WTC11 (cell line): ENCODE data around the gene TRPV2. TPM values are rescaled to one million over a fixed set of nuclear protein-coding genes. Genes with fewer than 3 reads are reported as not detected.
A peak's percentile ranks its signal among the peaks of the same experiment; 100 is the strongest.

Source experiments
- ATAC-seq: fragments of 200-7000 bp; cut with Tn5 transposase; 2 replicates; pipeline ENCODE4 v1.10.0; 2021; ENCODE audit warnings: mild to moderate bottlenecking, moderate library complexity
- CTCF ChIA-PET: fragments of 300-600 bp; sonication (Branson Sonifier 250); formaldehyde crosslinking; loops from one replicate; lab custom pipeline; 2021; ENCODE audit warnings: antibody characterized with exemption; lab: Charles Lee
- POLR2A ChIA-PET: fragments of 350-600 bp; sonication (Branson Sonifier 250); formaldehyde crosslinking; loops from one replicate; lab custom pipeline; 2021; ENCODE audit warnings: antibody characterized with exemption; lab: Charles Lee
- DNase-seq: peaks from one replicate; pipeline ENCODE4 v3.0.0; 2021; ENCODE audit warnings: low spot score
- H3K27ac Mint-ChIP-seq: 2 replicates; pipeline ENCODE4 v1.8.0; 2021; ENCODE audit warnings: mixed read lengths
- H3K27me3 Mint-ChIP-seq: 2 replicates; pipeline ENCODE4 v1.8.0; 2021; ENCODE audit warnings: low read depth, mild to moderate bottlenecking, moderate library complexity, mixed read lengths
- H3K36me3 Mint-ChIP-seq: 2 replicates; pipeline ENCODE4 v1.8.0; 2021; ENCODE audit warnings: mixed read lengths
- H3K4me1 Mint-ChIP-seq: 2 replicates; pipeline ENCODE4 v1.8.0; 2022; ENCODE audit warnings: mixed read lengths
- H3K4me3 Mint-ChIP-seq: 2 replicates; pipeline ENCODE4 v1.8.0; 2021; ENCODE audit warnings: mild to moderate bottlenecking, moderate library complexity, mixed read lengths
- H3K9me3 Mint-ChIP-seq: 2 replicates; pipeline ENCODE4 v1.8.0; 2021; ENCODE audit warnings: mixed read lengths
- ATF1 ChIP-seq: sonication (generic); formaldehyde crosslinking; IDR thresholded peaks from 2 replicates; pipeline ENCODE4 v1.8.1; 2023; ENCODE audit warnings: mild to moderate bottlenecking, moderate library complexity, missing genetic modification reagents
- ELF4 ChIP-seq: sonication (generic); formaldehyde crosslinking; IDR thresholded peaks from 2 replicates; pipeline ENCODE4 v1.8.1; 2022; ENCODE audit warnings: low read depth, mild to moderate bottlenecking, moderate library complexity, missing genetic modification reagents
- EMX1 ChIP-seq: fragments of 250-450 bp; sonication (Bioruptor Pico); IDR thresholded peaks from 2 replicates; pipeline ENCODE4 v1.8.0; 2021; ENCODE audit warnings: mild to moderate bottlenecking
- NR3C1 ChIP-seq: sonication (generic); formaldehyde crosslinking; conservative IDR thresholded peaks from 2 replicates; pipeline ENCODE4 v1.8.1; 2023; ENCODE audit warnings: low read depth, mild to moderate bottlenecking, missing genetic modification reagents
- PRDM15 ChIP-seq: sonication (generic); formaldehyde crosslinking; IDR thresholded peaks from 2 replicates; pipeline ENCODE4 v1.8.0; 2022; ENCODE audit warnings: missing genetic modification reagents
- SP1 ChIP-seq: sonication (generic); formaldehyde crosslinking; conservative IDR thresholded peaks from 2 replicates; pipeline ENCODE4 v1.8.1; 2022; ENCODE audit warnings: missing genetic modification reagents
- ZNF219 ChIP-seq: sonication (generic); formaldehyde crosslinking; IDR thresholded peaks from 2 replicates; pipeline ENCODE4 v1.8.0; 2023; ENCODE audit warnings: missing genetic modification reagents, mild to moderate bottlenecking, borderline replicate concordance
- ZNF232 ChIP-seq: sonication (generic); formaldehyde crosslinking; IDR thresholded peaks from 2 replicates; pipeline ENCODE4 v1.8.0; 2022; ENCODE audit warnings: mild to moderate bottlenecking, missing genetic modification reagents
- ZNF263 ChIP-seq: sonication (generic); formaldehyde crosslinking; IDR thresholded peaks from 2 replicates; pipeline ENCODE4 v1.8.1; 2022; ENCODE audit warnings: low read depth, mild to moderate bottlenecking, moderate library complexity, missing genetic modification reagents
- ZNF281 ChIP-seq: sonication (generic); formaldehyde crosslinking; IDR thresholded peaks from 2 replicates; pipeline ENCODE4 v1.8.0; 2023; ENCODE audit warnings: mild to moderate bottlenecking, missing genetic modification reagents
- ZNF532 ChIP-seq: fragments of 250-450 bp; sonication (Bioruptor Pico); IDR thresholded peaks from 2 replicates; pipeline ENCODE4 v1.9.0; 2021; ENCODE audit warnings: mild to moderate bottlenecking, borderline replicate concordance
- total RNA-seq: library from RNA; stranded (reverse); gene quantifications from 3 replicates; pipeline ENCODE4 v1.2.3, GENCODE V29; 2021
- TF ChIP-seq, protein P1 (sequence below): sonication (generic); formaldehyde crosslinking; IDR thresholded peaks from 2 replicates; pipeline ENCODE4 v1.8.0; 2022; ENCODE audit warnings: mild to moderate bottlenecking, missing genetic modification reagents
- TF ChIP-seq, protein P2 (sequence below): sonication (generic); formaldehyde crosslinking; IDR thresholded peaks from 2 replicates; pipeline ENCODE4 v1.8.1; 2023; ENCODE audit warnings: mild to moderate bottlenecking, missing genetic modification reagents, moderate library complexity

The TRPV2 gene
- total RNA-seq, 1 experiment from 2014 or later, result 3.5 TPM

DNA sequence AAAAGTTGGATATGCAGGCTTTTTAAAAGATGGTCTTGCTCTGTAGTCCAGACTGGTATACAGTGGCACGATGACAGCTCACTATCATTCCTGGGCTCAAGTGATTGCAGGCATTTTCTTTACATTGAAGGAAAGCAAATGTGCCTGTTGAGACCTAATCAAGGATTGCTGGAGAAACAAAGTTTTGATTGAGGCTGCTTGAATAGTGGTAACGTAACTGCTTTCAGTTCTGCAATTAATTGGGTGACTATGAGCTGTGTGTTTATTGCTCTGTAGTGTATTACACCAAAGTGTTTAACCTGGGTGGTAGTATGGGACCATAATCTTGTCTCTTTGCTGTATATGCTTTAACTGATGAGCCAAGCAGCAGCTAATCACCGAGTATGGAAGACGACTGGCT, 32.2 kb upstream of the TRPV2 start:
- no peaks in the 10 kb centered on the region for H3K9me3 Mint-ChIP-seq
- CTCF ChIA-PET, result interaction anchor here (1.1 to 2.2 kb wide), 2 partner anchors 19 to 32 kb away, joined by 4 to 12 read pairs; partner anchors contain the start of gene TRPV2
- H3K27ac Mint-ChIP-seq, result no peak overlapping the region
- H3K4me3 Mint-ChIP-seq, result peak overlapping the region; percentile 91; the same call in 1 of the 2 replicates
- H3K4me1 Mint-ChIP-seq, result peaks cover 30% of the 10 kb centered on the region
- H3K36me3 Mint-ChIP-seq, result peaks cover 28% of the 10 kb centered on the region
- ATAC-seq, result no peak
- peak; percentile 31; the same call in 1 of the 2 replicates for TF ChIP-seq EMX1 (CRISPR knock-in tag)
- no peak for TF ChIP-seq NR3C1 (CRISPR knock-in tag)
- TF ChIP-seq, protein P1, sequence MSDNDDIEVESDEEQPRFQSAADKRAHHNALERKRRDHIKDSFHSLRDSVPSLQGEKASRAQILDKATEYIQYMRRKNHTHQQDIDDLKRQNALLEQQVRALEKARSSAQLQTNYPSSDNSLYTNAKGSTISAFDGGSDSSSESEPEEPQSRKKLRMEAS, result no peak
- TF ChIP-seq ZNF232, result no peak
- POLR2A ChIA-PET, result interaction anchor here (1.9 kb wide), 1 partner anchor 55 kb away, joined by 4 read pairs; no protein-coding TSS in a partner anchor
- no peaks in the 10 kb centered on the region; the same call in 1 of the 2 replicates for H3K27me3 Mint-ChIP-seq
- no peak for DNase-seq

GRCh38 chr17:16383772-16384287, 31.5 kb upstream of the TRPV2 start:
- POLR2A ChIA-PET, result interaction anchor here (1.9 kb wide), 1 partner anchor 55 kb away, joined by 4 read pairs; no protein-coding TSS in a partner anchor
- TF ChIP-seq ZNF532 (CRISPR knock-in tag) (no peak), ZNF263 (no peak), ELF4 (CRISPR knock-in tag) (no peak), SP1 (no peak), ATF1 (no peak), PRDM15 (CRISPR knock-in tag) (no peak), ZNF281 (CRISPR knock-in tag) (no peak), ZNF219 (CRISPR knock-in tag) (no peak)
- TF ChIP-seq, protein P2, sequence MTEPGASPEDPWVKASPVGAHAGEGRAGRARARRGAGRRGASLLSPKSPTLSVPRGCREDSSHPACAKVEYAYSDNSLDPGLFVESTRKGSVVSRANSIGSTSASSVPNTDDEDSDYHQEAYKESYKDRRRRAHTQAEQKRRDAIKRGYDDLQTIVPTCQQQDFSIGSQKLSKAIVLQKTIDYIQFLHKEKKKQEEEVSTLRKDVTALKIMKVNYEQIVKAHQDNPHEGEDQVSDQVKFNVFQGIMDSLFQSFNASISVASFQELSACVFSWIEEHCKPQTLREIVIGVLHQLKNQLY, result no peak
- TF ChIP-seq, all 79 proteins: peak for 0
- Mint-ChIP-seq H3K36me3 (peaks cover 28% of the 10 kb centered on the region), H3K4me3 (peak overlapping the region; percentile 20; the same call in 1 of the 2 replicates), H3K27ac (peak overlapping the region; percentile 32), H3K27me3 (no peaks in the 10 kb centered on the region; the same call in 1 of the 2 replicates), H3K4me1 (peaks cover 30% of the 10 kb centered on the region), H3K9me3 (no peaks in the 10 kb centered on the region)
- no peak for ATAC-seq
- DNase-seq, result no peak
- CTCF ChIA-PET, result interaction anchor here (1.1 to 2.2 kb wide), 2 partner anchors 20 to 31 kb away, joined by 4 to 12 read pairs; partner anchors contain the start of gene TRPV2
